HEK293 (cell line): ENCODE data around the gene ZNF587.

Experiments
- GLIS2 ChIP-seq: fragments of 450-650 bp; formaldehyde crosslinking; IDR thresholded peaks from 2 replicates; pipeline ENCODE4 v1.5.1; 2016; ENCODE audit warnings: missing biosample characterization, missing genetic modification characterization
- HOXD13 ChIP-seq: sonication (generic); formaldehyde crosslinking; IDR thresholded peaks from 2 replicates; pipeline ENCODE4 v1.8.0; 2022; ENCODE audit warnings: missing genetic modification reagents, borderline replicate concordance
- KLF1 ChIP-seq: fragments of 450-650 bp; formaldehyde crosslinking; IDR thresholded peaks from 2 replicates; pipeline ENCODE4 v1.5.1; 2016; ENCODE audit warnings: missing biosample characterization, missing genetic modification characterization
- SETDB1 ChIP-seq: IDR thresholded peaks from one replicate; pipeline ENCODE4 v1.6.1; 2017; ENCODE audit warnings: mild to moderate bottlenecking, low read length, moderate library complexity, mixed read lengths; ENCODE audit not compliant: insufficient read length
- SP7 ChIP-seq: fragments of 450-650 bp; formaldehyde crosslinking; IDR thresholded peaks from 2 replicates; pipeline ENCODE4 v1.5.1; 2016; ENCODE audit warnings: missing biosample characterization, missing genetic modification characterization
- ZBTB17 ChIP-seq: fragments of 450-650 bp; formaldehyde crosslinking; IDR thresholded peaks from 2 replicates; pipeline ENCODE4 v1.5.1; 2016; ENCODE audit warnings: missing biosample characterization, missing genetic modification characterization
- ZFP69B ChIP-seq: fragments of 450-650 bp; formaldehyde crosslinking; IDR thresholded peaks from 2 replicates; pipeline ENCODE4 v1.5.1; 2016; ENCODE audit warnings: missing biosample characterization, missing genetic modification characterization
- ZIC2 ChIP-seq: fragments of 450-650 bp; formaldehyde crosslinking; IDR thresholded peaks from 2 replicates; pipeline ENCODE4 v1.5.1; 2016; ENCODE audit warnings: missing biosample characterization, missing genetic modification characterization
- ZNF146 ChIP-seq: fragments of 450-650 bp; formaldehyde crosslinking; IDR thresholded peaks from 2 replicates; pipeline ENCODE4 v1.5.1; 2016; ENCODE audit warnings: missing biosample characterization, missing genetic modification characterization
- ZNF16 ChIP-seq: fragments of 450-650 bp; formaldehyde crosslinking; IDR thresholded peaks from 2 replicates; pipeline ENCODE4 v1.5.1; 2016; ENCODE audit warnings: low read depth, missing biosample characterization, missing genetic modification characterization
- ZNF37A ChIP-seq: fragments of 450-650 bp; IDR thresholded peaks from 2 replicates; pipeline ENCODE4 v1.5.1; 2018; ENCODE audit warnings: missing biosample characterization, missing genetic modification characterization
- ZNF394 ChIP-seq: fragments of 450-650 bp; formaldehyde crosslinking; IDR thresholded peaks from 2 replicates; pipeline ENCODE4 v1.5.1; 2016; ENCODE audit warnings: missing biosample characterization, missing genetic modification characterization, mild to moderate bottlenecking, moderate library complexity, borderline replicate concordance
- ZNF510 ChIP-seq: fragments of 450-650 bp; formaldehyde crosslinking; IDR thresholded peaks from 2 replicates; pipeline ENCODE4 v1.5.1; 2018; ENCODE audit warnings: mild to moderate bottlenecking, missing genetic modification characterization, missing biosample characterization; ENCODE audit not compliant: insufficient replicate concordance
- ZNF514 ChIP-seq: fragments of 450-650 bp; formaldehyde crosslinking; IDR thresholded peaks from 2 replicates; pipeline ENCODE4 v1.5.1; 2016; ENCODE audit warnings: missing biosample characterization, missing genetic modification characterization
- ZNF529 ChIP-seq: fragments of 450-650 bp; formaldehyde crosslinking; IDR thresholded peaks from 2 replicates; pipeline ENCODE4 v1.5.1; 2017; ENCODE audit warnings: missing genetic modification characterization, missing biosample characterization; ENCODE audit not compliant: insufficient replicate concordance
- ZNF558 ChIP-seq: fragments of 450-650 bp; formaldehyde crosslinking; IDR thresholded peaks from 2 replicates; pipeline ENCODE4 v1.5.1; 2016; ENCODE audit warnings: missing biosample characterization, missing genetic modification characterization
- ZNF571 ChIP-seq: fragments of 450-650 bp; formaldehyde crosslinking; IDR thresholded peaks from 2 replicates; pipeline ENCODE4 v1.5.0; 2017; ENCODE audit warnings: missing biosample characterization, missing genetic modification characterization
- ZNF610 ChIP-seq: fragments of 450-650 bp; formaldehyde crosslinking; IDR thresholded peaks from 2 replicates; pipeline ENCODE4 v1.5.1; 2016; ENCODE audit warnings: missing biosample characterization, missing genetic modification characterization, borderline replicate concordance
- ZNF623 ChIP-seq: fragments of 450-650 bp; formaldehyde crosslinking; IDR thresholded peaks from 2 replicates; pipeline ENCODE4 v1.5.1; 2016; ENCODE audit warnings: missing biosample characterization, missing genetic modification characterization
- ZNF629 ChIP-seq: fragments of 450-650 bp; formaldehyde crosslinking; IDR thresholded peaks from 2 replicates; pipeline ENCODE4 v1.5.1; 2017; ENCODE audit warnings: missing biosample characterization, missing genetic modification characterization
- ZNF660 ChIP-seq: fragments of 450-650 bp; IDR thresholded peaks from 2 replicates; pipeline ENCODE4 v1.5.1; 2018; ENCODE audit warnings: missing biosample characterization, mild to moderate bottlenecking, missing genetic modification characterization
- ZSCAN23 ChIP-seq: fragments of 450-650 bp; formaldehyde crosslinking; IDR thresholded peaks from 2 replicates; pipeline ENCODE4 v1.5.1; 2016; ENCODE audit warnings: missing biosample characterization, missing genetic modification characterization
- ZSCAN30 ChIP-seq: fragments of 450-650 bp; IDR thresholded peaks from 2 replicates; pipeline ENCODE4 v1.5.1; 2018; ENCODE audit warnings: missing biosample characterization, mild to moderate bottlenecking, missing genetic modification characterization, moderate library complexity
- ZSCAN4 ChIP-seq: fragments of 450-650 bp; formaldehyde crosslinking; IDR thresholded peaks from 2 replicates; pipeline ENCODE4 v1.5.1; 2017; ENCODE audit warnings: missing biosample characterization, missing genetic modification characterization
- TF ChIP-seq, protein P1 (sequence below): fragments of 450-650 bp; formaldehyde crosslinking; IDR thresholded peaks from 2 replicates; pipeline ENCODE4 v1.5.1; 2016; ENCODE audit warnings: missing biosample characterization, missing genetic modification characterization
- TF ChIP-seq, protein P2 (sequence below): fragments of 450-650 bp; formaldehyde crosslinking; IDR thresholded peaks from 2 replicates; pipeline ENCODE4 v1.5.1; 2016; ENCODE audit warnings: missing biosample characterization, missing genetic modification characterization
- TF ChIP-seq, protein P3 (sequence below): fragments of 450-650 bp; formaldehyde crosslinking; IDR thresholded peaks from 2 replicates; pipeline ENCODE4 v1.5.1; 2016; ENCODE audit warnings: missing biosample characterization, missing genetic modification characterization
- TF ChIP-seq, protein P4 (sequence below): fragments of 450-650 bp; formaldehyde crosslinking; IDR thresholded peaks from 2 replicates; pipeline ENCODE4 v1.5.1; 2016; ENCODE audit warnings: missing biosample characterization, missing genetic modification characterization

ZNF587 gene

GRCh38 chr19:57819475-57820148 is 30.0 kb upstream of the ZNF587 start (continued):
- TF ChIP-seq SETDB1 (no peak), ZNF37A (no peak), ZNF629 (tag by site-specific recombination) (peak; percentile 42; the same call in 1 of the 2 replicates), ZNF623 (no peak), ZIC2 (tag by site-specific recombination) (no peak), ZSCAN23 (tag by site-specific recombination) (no peak), GLIS2 (tag by site-specific recombination) (no peak), ZNF660 (tag by site-specific recombination) (peak; percentile 80), ZBTB17 (tag by site-specific recombination) (no peak; the same call in 1 of the 2 replicates), KLF1 (tag by site-specific recombination) (peak; percentile 46), ZNF394 (tag by site-specific recombination) (0 out of 2 replicates have a peak, but pooled peaks have one; percentile 64), ZNF610 (tag by site-specific recombination) (no peak), ZNF514 (tag by site-specific recombination) (no peak), ZNF146 (tag by site-specific recombination) (no peak), ZNF16 (tag by site-specific recombination) (no peak), ZNF571 (no peak), ZNF529 (tag by site-specific recombination) (no peak), HOXD13 (0 out of 2 replicates have a peak, but pooled peaks have one; percentile 9), ZNF558 (no peak), ZFP69B (tag by site-specific recombination) (no peak), ZNF510 (tag by site-specific recombination) (no peak), ZSCAN30 (tag by site-specific recombination) (peak; percentile 28; the same call in 1 of the 2 replicates), SP7 (tag by site-specific recombination) (peak; percentile 52), ZSCAN4 (tag by site-specific recombination) (peak; percentile 78)
- TF ChIP-seq, protein P1, sequence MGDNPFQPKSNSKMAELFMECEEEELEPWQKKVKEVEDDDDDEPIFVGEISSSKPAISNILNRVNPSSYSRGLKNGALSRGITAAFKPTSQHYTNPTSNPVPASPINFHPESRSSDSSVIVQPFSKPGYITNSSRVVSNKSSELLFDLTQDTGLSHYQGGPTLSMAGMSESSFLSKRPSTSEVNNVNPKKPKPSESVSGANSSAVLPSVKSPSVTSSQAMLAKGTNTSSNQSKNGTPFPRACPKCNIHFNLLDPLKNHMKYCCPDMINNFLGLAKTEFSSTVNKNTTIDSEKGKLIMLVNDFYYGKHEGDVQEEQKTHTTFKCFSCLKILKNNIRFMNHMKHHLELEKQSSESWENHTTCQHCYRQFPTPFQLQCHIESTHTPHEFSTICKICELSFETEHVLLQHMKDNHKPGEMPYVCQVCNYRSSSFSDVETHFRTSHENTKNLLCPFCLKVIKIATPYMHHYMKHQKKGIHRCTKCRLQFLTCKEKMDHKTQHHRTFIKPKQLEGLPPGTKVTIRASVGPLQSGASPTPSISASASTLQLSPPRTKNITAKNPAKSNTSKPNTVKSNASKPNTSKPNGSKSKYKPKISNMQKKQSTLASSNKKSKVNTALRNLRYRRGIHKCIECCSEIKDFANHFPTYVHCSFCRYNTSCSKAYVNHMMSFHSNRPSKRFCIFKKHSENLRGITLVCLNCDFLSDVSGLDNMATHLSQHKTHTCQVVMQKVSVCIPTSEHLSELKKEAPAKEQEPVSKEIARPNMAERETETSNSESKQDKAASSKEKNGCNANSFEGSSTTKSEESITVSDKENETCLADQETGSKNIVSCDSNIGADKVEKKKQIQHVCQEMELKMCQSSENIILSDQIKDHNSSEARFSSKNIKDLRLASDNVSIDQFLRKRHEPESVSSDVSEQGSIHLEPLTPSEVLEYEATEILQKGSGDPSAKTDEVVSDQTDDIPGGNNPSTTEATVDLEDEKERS (tag by site-specific recombination) = no peak
- TF ChIP-seq, protein P2, sequence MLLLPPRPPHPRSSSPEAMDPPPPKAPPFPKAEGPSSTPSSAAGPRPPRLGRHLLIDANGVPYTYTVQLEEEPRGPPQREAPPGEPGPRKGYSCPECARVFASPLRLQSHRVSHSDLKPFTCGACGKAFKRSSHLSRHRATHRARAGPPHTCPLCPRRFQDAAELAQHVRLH (tag by site-specific recombination) = peak; percentile 61; the same call in 1 of the 2 replicates
- TF ChIP-seq, protein P3, sequence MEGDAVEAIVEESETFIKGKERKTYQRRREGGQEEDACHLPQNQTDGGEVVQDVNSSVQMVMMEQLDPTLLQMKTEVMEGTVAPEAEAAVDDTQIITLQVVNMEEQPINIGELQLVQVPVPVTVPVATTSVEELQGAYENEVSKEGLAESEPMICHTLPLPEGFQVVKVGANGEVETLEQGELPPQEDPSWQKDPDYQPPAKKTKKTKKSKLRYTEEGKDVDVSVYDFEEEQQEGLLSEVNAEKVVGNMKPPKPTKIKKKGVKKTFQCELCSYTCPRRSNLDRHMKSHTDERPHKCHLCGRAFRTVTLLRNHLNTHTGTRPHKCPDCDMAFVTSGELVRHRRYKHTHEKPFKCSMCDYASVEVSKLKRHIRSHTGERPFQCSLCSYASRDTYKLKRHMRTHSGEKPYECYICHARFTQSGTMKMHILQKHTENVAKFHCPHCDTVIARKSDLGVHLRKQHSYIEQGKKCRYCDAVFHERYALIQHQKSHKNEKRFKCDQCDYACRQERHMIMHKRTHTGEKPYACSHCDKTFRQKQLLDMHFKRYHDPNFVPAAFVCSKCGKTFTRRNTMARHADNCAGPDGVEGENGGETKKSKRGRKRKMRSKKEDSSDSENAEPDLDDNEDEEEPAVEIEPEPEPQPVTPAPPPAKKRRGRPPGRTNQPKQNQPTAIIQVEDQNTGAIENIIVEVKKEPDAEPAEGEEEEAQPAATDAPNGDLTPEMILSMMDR (tag by site-specific recombination) = peak; percentile 76
- TF ChIP-seq, protein P4, sequence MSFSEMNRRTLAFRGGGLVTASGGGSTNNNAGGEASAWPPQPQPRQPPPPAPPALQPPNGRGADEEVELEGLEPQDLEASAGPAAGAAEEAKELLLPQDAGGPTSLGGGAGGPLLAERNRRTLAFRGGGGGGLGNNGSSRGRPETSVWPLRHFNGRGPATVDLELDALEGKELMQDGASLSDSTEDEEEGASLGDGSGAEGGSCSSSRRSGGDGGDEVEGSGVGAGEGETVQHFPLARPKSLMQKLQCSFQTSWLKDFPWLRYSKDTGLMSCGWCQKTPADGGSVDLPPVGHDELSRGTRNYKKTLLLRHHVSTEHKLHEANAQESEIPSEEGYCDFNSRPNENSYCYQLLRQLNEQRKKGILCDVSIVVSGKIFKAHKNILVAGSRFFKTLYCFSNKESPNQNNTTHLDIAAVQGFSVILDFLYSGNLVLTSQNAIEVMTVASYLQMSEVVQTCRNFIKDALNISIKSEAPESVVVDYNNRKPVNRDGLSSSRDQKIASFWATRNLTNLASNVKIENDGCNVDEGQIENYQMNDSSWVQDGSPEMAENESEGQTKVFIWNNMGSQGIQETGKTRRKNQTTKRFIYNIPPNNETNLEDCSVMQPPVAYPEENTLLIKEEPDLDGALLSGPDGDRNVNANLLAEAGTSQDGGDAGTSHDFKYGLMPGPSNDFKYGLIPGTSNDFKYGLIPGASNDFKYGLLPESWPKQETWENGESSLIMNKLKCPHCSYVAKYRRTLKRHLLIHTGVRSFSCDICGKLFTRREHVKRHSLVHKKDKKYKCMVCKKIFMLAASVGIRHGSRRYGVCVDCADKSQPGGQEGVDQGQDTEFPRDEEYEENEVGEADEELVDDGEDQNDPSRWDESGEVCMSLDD (tag by site-specific recombination) = 0 out of 2 replicates have a peak, but pooled peaks have one; percentile 12
